Activated T-cell treated with anti-CD3 and anti-CD28 coated beads, Interleukin-2, amount 50 U/mL, for 1 hour (primary cell): ENCODE results near the gene TMTC2.
"Not testable (repeated sequence)": the region's sequence is repeated elsewhere in the genome, so short reads cannot be mapped to it uniquely, and the experiment has no call there.

Experiments
- DNase-seq: peaks from one replicate; pipeline ENCODE4 v3.0.0-alpha.2; 2020

TMTC2 gene

GRCh38 chr12:83092129-83092528 lies 405.4 kb downstream of the TMTC2 start:
- no peak for DNase-seq

- no peak for DNase-seq
Observed at GRCh38 chr12:83092606-83093005, 405.9 kb downstream of the TMTC2 start.

- no peak for DNase-seq
Observed at GRCh38 chr12:83093426-83093825, 406.7 kb downstream of the TMTC2 start.

- DNase-seq, result no peak
Observed at GRCh38 chr12:83097643-83098342, 411.1 kb downstream of the TMTC2 start.

- no peak for DNase-seq
Observed at GRCh38 chr12:83099436-83099835, 412.7 kb downstream of the TMTC2 start.

GRCh38 chr12:83102499-83102898 lies 415.8 kb downstream of the TMTC2 start:
- no peak for DNase-seq

- DNase-seq, result no peak
Observed at GRCh38 chr12:83106873-83107272, 420.2 kb downstream of the TMTC2 start.

GRCh38 chr12:83110424-83110823 lies 423.7 kb downstream of the TMTC2 start:
- DNase-seq, result no peak

- DNase-seq, result no peak
Observed at GRCh38 chr12:83113945-83114344, 427.2 kb downstream of the TMTC2 start.

- no peak for DNase-seq
Observed at GRCh38 chr12:83114966-83115365, 428.3 kb downstream of the TMTC2 start.

GRCh38 chr12:83117926-83118325 lies 431.2 kb downstream of the TMTC2 start:
- DNase-seq, result not testable (repeated sequence)

GRCh38 chr12:83121897-83122622 lies 435.4 kb downstream of the TMTC2 start:
- no peak for DNase-seq

GRCh38 chr12:83122623-83122934 lies 435.9 kb downstream of the TMTC2 start:
- DNase-seq, result no peak

- DNase-seq, result no peak
Observed at GRCh38 chr12:83123039-83123438, 436.3 kb downstream of the TMTC2 start.

- no peak for DNase-seq
Observed at GRCh38 chr12:83128540-83128939, 441.8 kb downstream of the TMTC2 start.

- DNase-seq, result no peak
Observed at GRCh38 chr12:83130178-83130577, 443.5 kb downstream of the TMTC2 start.

GRCh38 chr12:83132360-83132759 lies 445.7 kb downstream of the TMTC2 start:
- DNase-seq, result no peak

GRCh38 chr12:83136411-83136810 lies 449.7 kb downstream of the TMTC2 start:
- no peak for DNase-seq

GRCh38 chr12:83140135-83140534 lies 453.4 kb downstream of the TMTC2 start:
- DNase-seq, result no peak

GRCh38 chr12:83141460-83141994 lies 454.8 kb downstream of the TMTC2 start:
- DNase-seq, result no peak

GRCh38 chr12:83142914-83143313 lies 456.2 kb downstream of the TMTC2 start:
- no peak for DNase-seq

- no peak for DNase-seq
Observed at GRCh38 chr12:83143950-83144349, 457.2 kb downstream of the TMTC2 start.

GRCh38 chr12:83145325-83145840 lies 458.7 kb downstream of the TMTC2 start:
- DNase-seq, result no peak

GRCh38 chr12:83147341-83147740 lies 460.6 kb downstream of the TMTC2 start:
- DNase-seq, result no peak
